Midbrain (tissue), 1 donor: ENCODE data around the gene PARD6G.

ENCODE experiments used
- DNase-seq: peaks from one replicate; lab custom pipeline; 2025; lab: John Stamatoyannopoulos, UW

PARD6G gene

DNA sequence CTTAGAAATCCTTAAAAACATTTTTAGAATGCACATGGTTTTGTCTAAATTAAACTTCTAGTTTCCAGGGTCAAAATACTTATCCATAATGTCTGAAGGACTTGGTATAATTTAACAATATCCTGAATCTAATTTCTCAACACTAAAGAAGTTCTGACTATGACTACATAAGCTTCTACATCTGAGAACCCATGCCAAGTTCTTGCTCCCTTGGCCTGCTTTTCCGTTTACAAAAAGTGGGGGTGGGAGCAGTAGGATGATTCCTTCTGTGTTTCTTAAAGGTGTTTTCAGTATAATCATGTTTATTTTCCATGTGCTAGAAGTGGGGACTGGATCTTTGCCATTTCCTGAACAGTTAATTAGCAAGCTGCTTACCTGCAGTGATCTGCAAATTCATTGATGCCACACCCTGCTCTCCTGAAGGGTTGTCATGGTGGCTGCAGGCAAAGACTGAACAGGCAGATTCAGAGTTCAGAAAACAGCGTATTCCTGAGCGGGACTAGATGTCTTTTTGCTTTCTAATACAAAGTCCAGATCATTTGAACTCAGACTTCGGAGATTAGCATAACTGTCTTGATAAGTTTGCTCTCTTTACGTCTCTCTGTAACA, 102.0 kb downstream of the PARD6G start:
- no peak for DNase-seq

DNA sequence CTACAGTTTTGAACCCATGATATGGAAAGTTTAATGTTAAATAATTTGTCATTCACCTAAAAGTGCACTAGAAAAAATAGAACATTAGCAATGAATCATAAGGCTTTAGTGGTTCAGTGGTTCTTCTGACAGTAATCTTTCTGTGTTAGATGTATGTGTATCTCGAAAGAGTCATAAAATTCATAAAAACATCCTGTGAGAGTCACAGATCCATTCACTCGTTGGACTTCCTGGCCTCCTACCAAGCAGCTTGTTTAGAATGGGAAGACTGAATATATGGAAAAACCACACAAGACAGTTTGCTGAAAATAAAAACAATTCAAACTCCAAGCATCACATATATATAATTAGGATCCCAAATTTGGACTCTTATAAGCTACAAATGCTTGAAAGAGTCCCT, 103.4 kb downstream of the PARD6G start:
- DNase-seq: no peak

DNA sequence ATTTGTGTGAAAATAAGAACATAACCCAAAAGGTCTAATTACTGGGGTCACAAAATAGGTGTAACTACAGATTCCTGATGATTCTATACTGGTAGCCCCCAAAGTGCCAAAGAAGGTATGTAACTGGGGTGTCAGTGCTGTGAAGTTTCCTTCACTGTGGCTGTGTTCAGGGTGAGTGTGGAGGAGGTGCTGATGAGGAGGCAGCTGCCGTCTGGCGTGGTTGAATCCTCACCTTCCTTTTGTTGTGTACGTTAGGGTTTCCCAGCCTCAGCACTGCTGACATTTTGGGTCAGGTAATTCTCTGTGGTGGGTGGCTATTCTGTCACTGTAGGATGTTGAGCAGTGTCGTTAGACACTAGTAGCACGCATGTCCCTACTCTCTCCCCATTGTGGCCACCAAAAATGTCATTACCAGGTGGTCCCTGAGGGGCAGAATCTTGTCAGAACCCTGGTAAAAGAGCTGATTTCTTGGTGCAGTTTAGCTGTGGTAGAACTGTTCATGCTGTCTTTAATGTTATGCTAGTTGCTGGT, 106.8 kb downstream of the PARD6G start:
- no peak for DNase-seq

DNA sequence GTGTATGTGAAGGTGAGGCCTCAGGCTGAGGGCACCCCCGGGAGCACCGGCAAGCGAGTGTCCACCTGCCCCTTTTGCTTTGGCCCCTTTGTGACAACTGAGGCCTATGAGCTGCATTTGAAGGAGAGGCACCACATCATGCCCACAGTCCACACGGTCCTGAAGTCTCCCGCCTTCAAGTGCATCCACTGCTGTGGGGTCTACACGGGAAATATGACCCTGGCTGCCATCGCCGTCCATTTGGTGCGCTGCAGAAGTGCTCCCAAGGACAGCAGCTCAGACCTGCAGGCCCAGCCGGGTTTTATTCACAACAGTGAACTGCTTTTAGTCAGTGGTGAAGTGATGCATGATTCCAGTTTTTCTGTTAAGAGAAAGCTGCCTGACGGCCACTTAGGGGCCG, 109.3 kb downstream of the PARD6G start:
- no peak for DNase-seq

DNA sequence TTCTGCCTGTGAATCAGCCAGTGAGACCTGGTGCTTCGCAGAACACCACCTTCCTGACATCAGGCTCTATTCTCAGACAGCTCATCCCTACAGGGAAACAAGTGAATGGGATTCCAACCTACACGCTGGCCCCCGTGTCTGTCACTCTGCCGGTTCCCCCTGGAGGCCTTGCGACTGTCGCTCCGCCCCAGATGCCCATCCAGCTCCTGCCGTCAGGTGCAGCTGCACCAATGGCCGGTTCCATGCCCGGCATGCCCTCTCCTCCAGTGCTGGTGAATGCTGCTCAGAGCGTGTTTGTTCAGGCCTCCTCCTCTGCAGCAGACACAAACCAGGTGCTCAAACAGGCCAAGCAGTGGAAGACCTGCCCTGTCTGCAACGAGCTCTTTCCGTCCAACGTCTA, 110.2 kb downstream of the PARD6G start:
- DNase-seq: no peak

DNA sequence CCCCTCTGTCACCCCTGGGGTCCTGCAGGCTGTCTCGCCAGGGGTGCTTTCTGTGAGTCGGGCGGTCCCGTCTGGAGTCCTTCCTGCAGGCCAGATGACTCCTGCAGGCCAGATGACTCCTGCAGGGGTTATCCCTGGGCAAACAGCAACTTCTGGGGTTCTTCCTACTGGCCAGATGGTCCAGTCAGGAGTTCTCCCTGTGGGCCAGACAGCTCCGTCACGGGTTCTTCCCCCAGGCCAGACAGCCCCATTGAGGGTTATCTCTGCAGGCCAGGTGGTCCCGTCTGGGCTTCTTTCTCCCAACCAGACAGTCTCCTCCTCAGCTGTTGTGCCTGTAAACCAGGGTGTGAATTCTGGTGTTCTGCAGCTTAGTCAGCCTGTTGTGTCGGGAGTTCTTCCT, 110.6 kb downstream of the PARD6G start:
- DNase-seq: no peak

DNA sequence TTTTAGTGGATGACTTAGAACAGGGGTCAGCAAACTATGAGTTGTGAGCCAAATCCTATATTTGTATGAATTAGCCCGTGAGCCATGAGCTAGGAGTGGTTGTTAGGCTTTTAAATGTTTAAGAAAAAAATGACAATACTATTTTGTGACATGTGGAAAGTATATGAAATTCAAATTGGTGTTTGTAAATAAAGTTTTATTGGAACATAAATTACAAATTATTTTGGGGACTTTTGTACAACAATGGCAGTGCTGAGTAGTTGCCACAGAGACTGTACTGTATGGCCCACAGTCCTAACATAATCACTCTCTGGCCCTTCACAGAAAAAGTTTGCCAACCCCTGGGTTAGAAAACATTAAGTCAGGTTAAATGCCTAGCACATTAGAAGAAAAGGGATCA, 112.2 kb downstream of the PARD6G start:
- no peak for DNase-seq

DNA sequence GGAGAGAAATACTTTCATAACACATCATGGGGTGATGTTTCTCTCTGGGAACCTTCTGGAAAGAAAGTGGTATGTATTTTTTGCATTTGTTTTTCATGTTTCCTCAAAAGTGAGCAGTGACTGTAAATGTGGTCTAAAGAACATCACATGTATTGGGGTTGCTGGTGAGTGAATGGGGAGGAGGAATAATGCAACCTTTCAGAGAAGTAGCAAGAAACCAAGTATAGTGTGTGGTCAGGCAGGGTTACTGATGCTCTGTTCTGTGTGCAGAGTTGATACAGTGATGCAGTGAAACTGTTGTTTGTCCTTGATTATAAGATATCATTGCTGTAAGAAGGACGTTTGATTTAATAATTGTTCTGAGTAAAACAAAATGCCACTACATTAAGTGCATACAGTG, 114.2 kb downstream of the PARD6G start:
- DNase-seq: no peak

DNA sequence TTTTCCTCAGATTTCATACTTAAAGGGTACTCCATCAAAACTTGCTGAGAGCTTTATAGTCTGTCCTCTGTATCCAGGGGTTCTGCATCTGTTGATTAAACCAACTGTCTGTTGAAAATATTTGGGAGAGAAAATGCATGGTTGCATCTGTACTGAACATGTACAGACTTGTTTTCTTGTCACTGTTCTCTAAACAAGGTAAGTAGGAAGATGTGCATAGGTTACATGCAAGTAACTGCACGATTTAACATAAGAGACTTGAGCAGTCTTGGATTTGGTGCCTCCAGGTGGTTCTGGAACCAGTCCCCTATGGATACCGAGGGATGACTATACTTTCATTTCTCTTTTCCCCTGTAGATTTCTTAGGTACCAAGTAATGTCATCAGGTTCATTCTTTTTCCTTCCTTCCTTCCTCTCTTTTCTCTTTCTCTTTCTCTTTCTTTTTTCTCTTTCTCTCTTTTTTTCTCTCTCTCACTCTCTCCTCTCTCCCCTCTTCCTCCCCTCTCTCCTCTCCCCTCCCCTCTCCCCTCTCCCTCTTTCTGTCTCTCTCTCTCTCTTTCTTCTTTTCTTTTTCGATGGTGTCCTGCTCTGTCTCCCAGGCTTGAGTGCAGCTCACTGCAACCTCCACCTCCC, 115.0 kb downstream of the PARD6G start:
- DNase-seq: no peak

DNA sequence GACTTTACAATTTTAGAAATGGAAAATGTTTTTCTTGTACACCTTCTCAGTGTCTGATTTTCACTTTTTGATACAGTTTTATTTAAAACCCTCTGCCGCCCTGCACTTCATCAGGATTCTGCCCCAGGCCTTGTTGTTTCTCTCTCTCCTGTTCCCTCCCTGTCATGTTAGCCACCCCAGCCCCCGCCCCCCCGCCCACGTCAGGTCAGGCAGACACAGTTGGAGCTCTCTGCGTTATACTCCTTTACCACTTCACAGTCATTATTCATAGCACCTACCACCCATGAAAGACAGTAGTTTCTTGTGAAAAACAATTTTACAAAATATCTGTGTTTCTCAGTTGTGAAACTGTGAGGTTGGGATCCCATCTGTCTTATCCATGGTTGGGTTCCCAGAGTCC, 116.8 kb downstream of the PARD6G start:
- no peak for DNase-seq

DNA sequence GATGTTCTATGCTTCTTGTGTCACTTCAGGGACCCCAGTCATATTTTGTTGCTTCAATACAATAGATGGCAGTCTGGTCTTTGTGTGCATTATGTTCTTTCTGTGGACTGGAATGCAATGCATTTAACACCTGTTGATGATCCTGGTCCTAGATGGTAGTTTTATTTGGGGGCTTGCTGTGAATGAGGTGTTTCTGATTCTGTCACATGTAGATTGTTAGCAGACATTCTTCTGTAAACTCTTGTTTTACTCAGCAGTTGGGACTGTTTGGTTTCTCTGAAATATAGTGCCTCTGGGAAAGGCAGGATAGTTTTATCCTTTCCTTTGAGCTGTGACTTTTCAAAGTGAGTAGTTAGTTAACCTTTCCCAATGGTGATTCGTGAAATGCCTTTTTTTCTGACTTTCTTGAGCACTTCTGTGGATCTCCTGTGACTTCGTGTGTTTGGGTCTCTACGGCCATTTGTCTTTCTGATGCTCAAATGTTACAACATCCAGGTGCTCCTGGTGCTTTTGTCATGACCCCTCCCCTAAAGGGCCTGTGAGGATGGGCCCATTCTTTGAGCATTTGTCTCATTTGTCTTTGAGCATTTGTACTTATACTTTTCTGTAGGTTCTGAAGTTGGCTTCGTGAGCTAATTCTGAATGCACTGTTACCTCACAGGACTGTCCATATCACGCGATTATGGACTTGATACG, 117.5 kb downstream of the PARD6G start:
- no peak for DNase-seq

DNA sequence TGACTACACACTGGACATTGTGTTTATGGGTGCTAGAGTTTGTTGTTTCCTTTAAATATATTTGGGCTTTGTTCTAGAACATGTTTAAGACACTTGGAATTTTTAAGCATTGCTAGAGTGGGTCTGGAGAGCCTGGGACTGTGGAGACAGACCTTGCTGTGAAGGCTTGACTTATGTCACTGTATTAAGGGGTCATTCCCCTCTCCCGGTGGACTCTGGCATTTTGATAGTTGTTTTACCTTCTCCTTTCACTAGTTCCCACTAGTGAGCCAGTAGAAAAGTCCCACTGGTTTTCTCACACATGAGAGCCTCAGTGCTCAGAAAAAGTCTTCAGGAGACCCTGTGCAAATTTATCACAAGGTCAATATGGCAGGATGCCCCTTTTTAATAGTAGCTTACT, 119.7 kb downstream of the PARD6G start:
- DNase-seq: no peak

DNA sequence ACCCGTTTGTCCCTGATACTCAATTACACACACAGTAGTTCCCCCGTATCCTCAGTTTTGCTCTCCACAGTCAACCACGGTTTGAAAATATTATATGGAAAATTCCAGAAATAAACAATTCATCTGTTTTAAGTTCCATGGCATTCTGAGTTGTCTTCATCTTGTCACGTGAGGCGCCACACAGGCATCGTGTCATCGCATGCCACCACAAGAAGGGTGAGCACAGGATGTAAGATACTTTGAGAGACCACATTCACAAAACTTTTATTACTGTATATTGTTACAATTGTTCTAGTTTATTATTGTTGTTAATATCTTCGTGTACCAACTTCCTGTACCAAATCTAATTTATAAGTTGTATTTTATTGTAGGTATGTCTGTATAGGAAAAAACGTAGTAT, 120.5 kb downstream of the PARD6G start:
- no peak for DNase-seq

DNA sequence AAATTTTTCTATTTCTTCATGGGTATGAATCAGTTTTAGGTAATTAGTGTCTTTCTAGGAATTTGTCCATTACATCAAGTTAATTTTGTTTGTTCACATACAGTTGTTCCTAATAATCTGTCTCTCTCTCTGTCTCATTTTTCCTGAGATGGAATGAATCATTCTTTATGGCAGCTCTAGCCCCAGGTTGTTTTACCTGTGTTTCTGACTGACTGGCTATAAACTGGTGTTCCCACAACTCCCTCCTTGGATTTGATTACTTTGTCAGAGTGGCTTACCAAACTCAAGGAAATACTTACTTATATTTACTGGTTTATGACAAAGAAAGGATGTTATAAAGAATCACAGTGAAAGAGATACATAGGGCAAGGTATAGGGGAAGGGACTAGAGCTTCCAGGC, 123.2 kb downstream of the PARD6G start:
- no peak for DNase-seq

DNA sequence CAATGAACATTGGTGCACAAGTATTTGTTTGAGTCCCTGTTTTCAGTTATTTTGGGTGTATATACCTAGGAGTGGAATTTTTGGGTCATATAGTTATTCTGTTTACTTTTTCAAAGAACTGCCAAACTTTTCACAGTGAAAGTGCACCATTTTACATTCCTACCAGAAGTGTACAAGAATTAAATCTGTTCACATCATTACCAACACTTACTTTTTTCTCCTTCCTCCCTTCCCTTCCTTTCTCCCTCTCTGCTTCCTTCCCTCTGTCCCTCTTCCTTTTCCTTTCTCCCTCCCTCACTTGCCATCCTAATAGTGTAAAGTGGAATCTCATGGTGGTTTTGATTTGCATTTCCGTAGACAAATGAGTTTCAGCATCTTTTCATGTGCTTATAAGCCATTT, 126.4 kb downstream of the PARD6G start:
- DNase-seq: no peak

DNA sequence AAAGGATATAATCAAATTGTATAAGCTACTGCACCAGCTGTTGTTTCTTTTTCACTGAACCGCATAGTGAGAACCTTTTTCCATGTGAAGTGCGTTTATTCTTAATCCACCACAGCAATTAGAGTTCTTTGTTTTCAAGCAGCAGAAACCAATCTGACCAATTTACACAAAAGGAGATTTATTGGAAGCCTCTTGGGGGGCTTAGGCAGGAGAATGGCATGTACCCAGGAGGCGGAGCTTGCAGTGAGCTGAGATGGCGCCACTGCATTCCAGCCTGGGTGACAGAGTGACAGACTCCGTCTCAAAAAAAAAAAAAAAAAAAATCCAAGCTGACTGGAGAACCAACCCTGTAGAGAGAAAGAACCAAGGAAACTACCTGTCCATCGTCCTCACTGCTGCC, 128.2 kb downstream of the PARD6G start:
- no peak for DNase-seq

DNA sequence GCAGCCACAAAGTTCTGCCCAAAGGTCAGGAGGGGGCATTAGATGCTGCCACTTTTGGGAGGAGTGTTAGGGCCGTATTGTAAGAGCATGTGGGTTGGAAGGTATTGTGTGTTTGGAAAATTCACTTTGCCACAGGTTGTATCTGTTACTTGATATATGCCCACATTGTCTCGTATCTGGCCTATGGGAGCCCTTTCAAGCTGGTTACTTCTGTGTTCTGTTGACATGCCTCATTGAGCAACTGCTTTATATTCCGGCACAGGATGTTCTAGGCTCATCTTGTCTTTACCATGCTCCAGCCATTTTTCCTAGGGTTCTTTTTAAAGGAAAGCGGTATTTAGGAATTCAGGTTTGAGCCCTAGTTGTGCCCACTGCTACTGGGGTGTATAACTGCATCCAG, 132.3 kb downstream of the PARD6G start:
- no peak for DNase-seq

DNA sequence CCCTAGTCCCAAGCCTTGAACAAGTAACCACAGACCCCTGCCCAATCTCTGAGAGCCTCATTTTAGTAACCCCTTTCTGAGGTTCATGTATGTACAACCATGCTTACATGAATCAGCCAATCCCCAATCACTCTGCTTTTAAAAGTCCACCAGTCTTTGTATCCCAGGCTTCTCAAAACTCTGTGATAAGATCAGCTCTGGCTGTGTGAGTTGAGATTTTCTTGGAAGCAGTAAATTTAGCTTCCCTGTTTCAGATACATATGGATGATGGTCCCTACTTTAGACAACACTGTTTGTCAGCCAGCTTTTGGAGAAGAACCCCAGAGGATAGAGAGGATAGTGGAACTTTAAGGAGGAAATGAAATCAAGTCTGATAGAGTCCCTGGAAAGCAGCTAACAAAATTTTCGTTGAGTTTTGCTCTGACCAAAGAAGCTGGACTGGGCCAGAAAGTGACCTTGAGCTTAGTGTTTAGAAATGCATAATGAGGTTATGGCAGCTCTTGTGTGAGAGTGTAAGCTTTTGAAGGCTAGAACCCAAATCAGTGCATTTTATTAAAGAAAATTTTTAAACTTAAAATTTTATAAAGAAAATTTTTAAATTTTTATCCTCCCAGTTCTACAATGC, 134.6 kb downstream of the PARD6G start:
- no peak for DNase-seq

DNA sequence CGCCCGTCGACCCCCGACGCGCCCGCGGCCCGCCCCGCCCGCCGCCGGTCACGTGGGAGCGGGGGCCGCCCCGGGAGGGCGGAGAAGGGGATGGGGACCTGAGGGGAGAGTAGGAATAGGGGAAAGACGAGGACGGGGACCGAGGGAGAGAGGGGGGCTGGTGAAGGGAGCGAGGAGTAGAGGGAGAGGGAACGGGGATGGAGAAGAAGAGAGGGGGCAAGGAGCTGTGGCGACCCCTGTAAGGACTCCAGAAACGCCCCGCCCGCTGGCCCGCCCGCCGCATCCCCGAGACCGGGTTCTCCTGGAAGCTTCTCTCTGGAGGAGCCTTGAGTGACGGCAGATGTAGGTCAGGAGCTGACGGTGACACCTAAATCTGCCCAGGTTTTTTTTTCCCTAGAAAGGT, 137.6 kb downstream of the PARD6G start:
- peak; percentile 27 for DNase-seq

DNA sequence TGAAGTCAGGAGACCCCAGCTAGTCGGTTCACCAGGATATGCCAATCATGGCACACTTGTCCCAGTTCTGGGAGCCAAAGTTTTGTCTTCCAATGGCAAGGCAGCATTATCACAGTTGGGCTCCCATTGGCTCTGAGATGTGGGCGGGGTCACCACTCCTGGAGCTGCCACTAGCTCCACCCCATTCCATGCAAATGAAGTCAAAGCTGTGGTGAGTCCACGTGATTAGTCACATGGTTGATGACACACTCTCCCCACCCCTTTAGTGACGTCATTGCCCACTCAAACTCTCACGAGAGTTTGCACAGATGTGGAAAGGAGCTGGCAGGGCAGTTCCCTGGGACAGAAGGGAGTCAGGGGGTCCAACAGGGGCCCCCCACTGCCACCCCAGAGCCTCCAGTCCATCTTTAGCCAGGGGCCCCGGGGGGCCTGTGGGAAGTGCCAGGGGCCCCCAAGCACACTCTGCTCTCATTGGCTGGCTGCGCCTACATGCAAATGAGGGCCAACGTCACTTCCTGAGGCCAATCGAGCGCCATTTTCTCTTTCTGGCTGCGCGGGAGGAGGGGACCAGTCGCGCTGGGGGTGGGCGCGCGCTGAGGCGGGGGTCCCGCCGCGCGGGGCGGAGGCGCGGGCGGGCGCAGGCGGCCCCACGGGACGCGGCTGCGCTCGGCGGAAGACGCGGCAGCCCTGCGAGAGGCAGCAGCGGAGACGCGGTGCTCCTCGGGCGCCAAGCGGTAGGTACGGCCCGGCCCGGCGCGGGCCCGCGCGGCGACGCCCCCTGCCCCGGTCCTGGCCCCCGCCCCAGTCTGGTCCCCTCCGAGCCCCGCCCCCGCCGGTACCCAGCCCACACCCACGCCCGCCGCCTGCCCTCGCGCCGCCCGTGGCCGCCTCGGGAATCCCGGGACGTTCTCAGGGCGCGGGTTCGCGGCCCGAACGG, 138.3 kb downstream of the PARD6G start, which contains the start of gene ADNP2:
ADNP2 (plus strand) TSS at position 524 of the 937 bp plus-strand sequence. CDS start 8,281 bp downstream, outside the sequence.
- DNase-seq: peak; percentile 89

DNA sequence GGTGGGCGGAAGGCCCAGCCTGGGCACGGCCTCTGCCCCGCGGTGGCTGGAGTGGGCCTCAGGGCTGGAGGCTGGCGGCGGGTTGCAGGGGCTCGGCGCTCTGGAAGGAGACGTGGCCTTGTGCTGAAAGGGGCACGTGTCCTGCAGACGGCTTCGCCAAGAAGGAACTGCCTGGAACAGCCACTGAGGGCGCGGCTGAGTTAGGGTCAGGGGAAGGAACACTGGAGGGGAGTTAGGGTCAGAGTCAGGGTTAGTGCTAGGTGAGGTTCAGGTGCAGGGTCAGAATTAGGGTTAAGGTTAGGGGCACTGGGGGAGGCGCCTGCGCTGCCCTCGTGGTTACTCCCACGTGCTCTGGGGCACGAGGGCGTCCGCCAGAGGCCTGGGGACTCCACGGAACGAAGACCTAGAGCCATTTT, 139.2 kb downstream of the PARD6G start:
- DNase-seq: no peak

DNA sequence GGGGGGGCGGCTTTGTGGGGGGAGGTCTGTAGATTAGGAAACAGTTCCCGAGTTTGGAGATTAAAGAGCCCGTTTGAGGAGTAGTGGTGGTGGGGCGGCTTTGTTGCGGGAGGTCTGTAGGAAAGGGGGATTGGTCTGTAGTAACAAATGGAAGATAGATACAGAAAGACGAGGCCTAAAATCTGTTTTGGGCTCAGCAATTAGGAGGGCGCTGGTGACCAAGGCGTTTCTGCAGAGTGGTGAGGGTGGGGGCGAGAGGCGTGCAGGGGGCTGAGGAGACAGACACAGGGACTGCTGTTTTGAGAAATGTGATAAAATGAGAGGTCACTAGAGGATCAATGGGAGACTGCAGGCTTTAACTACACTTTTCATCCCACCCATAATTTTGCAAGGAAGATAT, 139.9 kb downstream of the PARD6G start:
- DNase-seq: no peak
